Motor neuron (in vitro differentiated cells): ENCODE measurements around the gene IDH2. TPM values are rescaled to one million over a fixed set of nuclear protein-coding genes. Genes with fewer than 3 reads are reported as not detected.

Experiments
- ATAC-seq, 8 experiments: fragments of 200-7000 bp; cut with Tn5 transposase; replicated peaks in 6 of 8; 2 replicates each; pipeline ENCODE4 v1.8.0; 2021; ENCODE audit warnings: mild to moderate bottlenecking in 8 of 8, moderate library complexity in 8 of 8
- H3K27ac ChIP-seq, 2 donors: fragments of 250-450 bp; sonication (Bioruptor Pico); 2 replicates each; pipeline ENCODE4 v1.9.0; 2021; ENCODE audit warnings: antibody characterized with exemption in 2 of 2, mild to moderate bottlenecking in 2 of 2, moderate library complexity in 1 of 2
- H3K4me1 ChIP-seq, 2 donors: fragments of 250-450 bp; sonication (Bioruptor Pico); replicated peaks in 1 of 2; 2 replicates each; pipeline ENCODE4 v1.6.1; 2021; ENCODE audit warnings: antibody characterized with exemption in 2 of 2, mild to moderate bottlenecking in 2 of 2, moderate library complexity in 1 of 2
- H3K4me3 ChIP-seq, 5 donors: fragments of 250-450 bp; sonication (Bioruptor Pico); 2 replicates each; pipeline ENCODE4 v1.9.0; 2021; ENCODE audit warnings: antibody characterized with exemption in 5 of 5, mild to moderate bottlenecking in 5 of 5, moderate library complexity in 4 of 5
- WGBS, 10 experiments: fragments of 450-650 bp; shearing (Covaris generic); methylation state at CpG; one replicate each; pipeline ENCODE4 v1.0.0; 2022; 5-methylcytosine and 5-hydroxymethylcytosine counted together
- in situ Hi-C, 9 experiments: fragments of 400-800 bp; cut with MboI; loops; one replicate each; pipeline ENCODE4 v1.15.0; 2021; ENCODE audit warnings: low sequenced_read_pairs in 9 of 9, low pct_unique_long_range_greater_than_20kb in 2 of 9; ENCODE audit not compliant: unreplicated experiment in 9 of 9
- total RNA-seq, 8 experiments: library from RNA; unstranded; fragments of 300-600 nt; gene quantifications; 2 replicates each; pipeline versions ENCODE4 v1.2.3 to v1.2.4, GENCODE V29; 2022

Gene IDH2
- total RNA-seq, 8 experiments from 2014 or later, result 55.9 to 289 (median 77.4) TPM

DNA sequence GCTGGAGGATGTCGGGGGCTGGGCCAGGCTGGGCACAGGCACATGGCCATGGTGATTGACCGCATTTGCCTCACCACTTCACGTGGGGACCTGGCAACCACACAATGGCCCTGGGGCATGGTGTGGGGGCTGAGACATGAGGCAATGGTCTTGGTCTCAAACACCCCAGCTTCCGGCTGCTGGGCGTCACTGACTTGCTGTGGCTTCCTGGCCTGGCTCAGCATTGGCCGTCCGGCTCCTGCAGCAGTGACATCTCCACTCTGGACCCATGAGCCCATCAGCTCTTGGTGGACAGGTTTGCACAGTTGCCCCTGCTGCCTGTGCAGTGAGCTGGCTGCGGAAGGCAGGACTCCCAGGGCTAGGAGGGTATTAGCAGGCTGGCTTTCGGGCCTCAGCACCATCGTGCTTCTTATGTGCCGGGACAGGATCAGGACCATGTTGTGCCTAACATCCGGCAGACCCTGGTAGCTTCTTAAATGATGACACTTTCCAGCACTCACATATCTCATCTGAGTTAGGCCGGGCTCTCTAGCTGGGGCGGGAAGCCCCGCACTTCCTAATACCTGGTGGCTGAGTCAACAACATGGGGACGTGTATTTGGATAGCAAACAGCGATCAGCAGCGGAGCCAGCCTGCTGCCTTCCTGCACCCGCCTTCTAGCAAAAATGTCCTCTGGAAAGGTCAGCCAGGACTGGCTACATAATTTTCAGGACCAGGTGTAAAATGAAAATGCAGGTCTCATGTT is 67.0 kb downstream of the IDH2 start:
- no peak overlapping the region for H3K4me3 ChIP-seq
- 60 to 100% (median 90%) methylated on average over 1 to 7 of the region's 19 CpGs; no CpG with 5 or more reads in 4 of the 10 experiments for WGBS, 10 experiments
- H3K4me1 ChIP-seq, result peaks cover 41 to 57% of the 10 kb centered on the region in 2 donors
- peak in 1 of 8 experiments; percentile 2 for ATAC-seq
- in situ Hi-C loops, result no loop called here
- H3K27ac ChIP-seq, result peak overlapping the region; percentile 56 to 64

- peaks cover 41 to 52% of the 10 kb centered on the region in 2 donors for H3K4me1 ChIP-seq
- H3K27ac ChIP-seq, result no peak overlapping the region
- in situ Hi-C loops, result no loop called here
- 60 to 100% (median 88%) methylated on average over 1 to 4 of the region's 6 CpGs; no CpG with 5 or more reads in 3 of the 10 experiments for WGBS, 10 experiments
- no peak overlapping the region for H3K4me3 ChIP-seq
- no peak for ATAC-seq
These were observed 68.8 kb downstream of the IDH2 start for GRCh38 chr15:90033448-90033847.

Other genes starting within 250 kb of the IDH2 start
- gene AP3S2, start 208.5 kb downstream of the IDH2 start, total RNA-seq, result 10 to 100 TPM; 35.5 to 68.8 (median 47.3) TPM
- 10 to 100 TPM in 2 of 8 experiments, 1 to 10 TPM in 6; 2.5 to 15.3 (median 8.5) TPM for gene ARPIN, start 189.5 kb downstream of the IDH2 start, total RNA-seq
- 10 to 100 TPM in 6 of 8 experiments, 1 to 10 TPM in 2; 4.6 to 23.0 (median 11.5) TPM for gene ZNF710, start 101.1 kb downstream of the IDH2 start, total RNA-seq
- gene SEMA4B, start 98.9 kb upstream of the IDH2 start, total RNA-seq, result 10 to 100 TPM in 6 of 8 experiments, 1 to 10 TPM in 2; 9.7 to 18.3 (median 13.4) TPM
- 10 to 100 TPM; 12.6 to 61.8 (median 38.8) TPM for gene CIB1, start 131.5 kb upstream of the IDH2 start, total RNA-seq
- gene GDPGP1, start 131.7 kb upstream of the IDH2 start, total RNA-seq, result 1 to 10 TPM; 2.2 to 7.2 (median 6.3) TPM
- gene TTLL13, start 147.1 kb upstream of the IDH2 start, total RNA-seq, result 1 to 10 TPM in 1 of 8 experiments, under 1 TPM in 6, not detected in 1; 0.16 to 1.5 (median 0.50) TPM
- gene NGRN, start 163.2 kb upstream of the IDH2 start, total RNA-seq, result 100 to 1,000 TPM in 5 of 8 experiments, 10 to 100 TPM in 3; 53.7 to 168 (median 144) TPM
- 1 to 10 TPM; 1.8 to 7.1 (median 3.5) TPM for gene ZNF774, start 249.8 kb upstream of the IDH2 start, total RNA-seq